Stimulated activated CD4-positive, alpha-beta T cell treated with anti-CD3 and anti-CD28 coated beads, Interleukin-2, amount 100 ng/mL, for 24 hours (primary cell): ENCODE data around the gene ELOVL5.

Experiments
- DNase-seq, 2 donors: peaks; one replicate each; pipeline ENCODE4 v3.0.0-alpha.2; 2020

The ELOVL5 gene

DNA sequence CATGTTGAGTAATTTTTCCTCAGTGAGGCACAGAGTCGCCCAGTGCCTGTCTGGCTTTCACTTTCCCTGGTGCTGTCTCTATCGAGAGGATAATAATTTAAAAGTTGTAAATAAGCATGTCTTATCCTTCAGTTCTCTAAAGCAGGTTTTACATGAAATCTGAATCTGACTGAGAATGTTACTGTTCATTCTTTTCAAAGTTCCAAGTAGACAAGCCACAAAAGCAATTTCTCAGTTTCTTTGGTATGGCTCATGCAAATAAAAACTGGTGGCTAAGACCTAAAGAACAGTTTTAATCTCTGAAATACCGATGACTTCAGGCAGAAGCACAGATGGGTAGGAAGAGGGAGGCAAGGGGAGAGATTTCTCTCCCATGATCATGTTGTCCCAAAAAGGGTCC is 112.5 kb downstream of the ELOVL5 start:
- no peak for DNase-seq

DNA sequence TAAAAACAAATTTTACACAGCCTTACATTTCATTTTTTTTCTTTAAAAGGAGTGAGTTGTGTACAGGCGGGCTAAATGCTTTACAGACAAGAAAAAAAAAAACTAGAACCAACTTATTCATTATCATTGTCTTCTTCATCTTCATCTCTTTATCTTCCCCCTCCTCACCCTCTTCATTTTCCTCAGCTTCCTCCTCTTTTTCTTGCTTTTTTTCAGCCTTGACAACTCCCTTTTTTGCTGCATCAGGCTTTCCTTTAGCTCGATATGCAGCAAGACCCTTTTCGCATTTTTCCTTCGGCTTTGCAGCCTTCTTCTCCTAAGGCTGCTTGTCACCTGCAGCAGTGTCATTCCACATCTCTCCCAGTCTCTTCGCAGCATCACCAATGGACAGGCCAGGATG is 113.2 kb downstream of the ELOVL5 start:
- no peak for DNase-seq

DNA sequence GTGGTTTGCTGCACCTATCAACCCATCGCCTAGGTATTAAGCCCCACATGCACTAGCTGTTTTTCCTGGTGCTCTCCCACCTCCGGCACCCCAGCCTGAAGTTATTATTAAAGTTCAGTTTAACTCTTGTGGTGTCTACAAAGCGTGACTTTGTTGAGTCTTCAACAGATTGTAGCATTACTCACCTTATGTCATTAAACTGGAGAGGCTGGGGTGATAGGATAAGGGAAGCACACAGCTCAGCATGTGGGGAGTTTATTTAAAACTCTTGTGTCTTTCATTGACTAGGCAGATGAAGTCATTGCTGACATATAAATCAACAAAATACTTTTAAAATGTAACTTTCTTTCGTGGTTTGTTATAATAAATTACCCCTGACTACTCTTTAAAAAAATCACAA is 115.4 kb downstream of the ELOVL5 start:
- no peak for DNase-seq

DNA sequence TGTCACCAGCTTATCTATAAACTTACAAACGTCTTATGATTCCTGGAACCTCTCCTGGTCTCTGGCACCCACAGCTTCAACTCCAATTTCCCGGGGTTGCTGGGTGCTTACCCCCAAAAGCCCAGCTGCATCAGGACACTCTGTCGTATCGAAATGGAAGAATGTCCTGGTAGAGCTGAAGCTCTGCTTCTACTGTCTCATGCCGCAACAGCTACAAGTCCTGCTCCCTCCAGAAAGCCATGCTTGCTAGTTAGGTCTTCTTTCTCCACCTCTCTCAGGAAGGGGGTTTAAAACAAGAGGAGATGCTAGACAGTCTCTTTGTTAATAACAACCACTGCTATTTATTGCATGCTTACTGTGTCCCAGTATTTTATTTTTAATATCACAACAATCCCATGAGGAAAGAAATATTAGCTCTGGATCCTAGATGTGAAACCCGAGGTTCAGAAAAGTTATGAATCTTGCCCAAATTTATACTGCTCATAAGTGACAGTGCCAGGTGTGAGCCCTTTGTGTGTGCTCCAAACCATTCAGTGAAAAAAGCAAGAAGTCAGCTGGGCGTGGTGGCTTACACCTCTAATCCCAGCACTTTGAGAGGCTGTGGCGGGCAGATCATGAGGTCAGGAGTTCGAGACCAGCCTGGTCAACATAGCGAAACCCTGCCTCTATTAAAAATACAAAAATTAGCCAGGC is 117.8 kb downstream of the ELOVL5 start:
- DNase-seq = no peak

DNA sequence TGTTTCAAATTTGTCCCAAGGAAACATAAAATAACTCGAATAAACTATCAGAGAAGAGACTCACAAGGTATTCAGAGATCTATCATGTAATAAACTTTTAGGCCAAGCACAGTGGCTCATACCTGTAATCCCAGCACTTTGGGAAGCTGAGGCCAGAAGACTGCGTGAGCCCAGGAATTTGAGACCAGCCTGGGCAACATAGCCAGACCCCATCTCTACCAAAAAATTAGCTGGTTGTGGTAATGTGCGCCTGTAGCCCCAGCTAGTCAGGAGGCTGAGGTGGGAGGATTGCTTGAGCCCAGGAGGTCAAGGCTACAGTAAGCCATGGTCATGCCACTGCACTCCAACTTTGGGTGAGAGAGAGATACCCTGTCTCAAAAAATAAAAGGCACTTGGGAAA is 120.9 kb downstream of the ELOVL5 start:
- DNase-seq = no peak

DNA sequence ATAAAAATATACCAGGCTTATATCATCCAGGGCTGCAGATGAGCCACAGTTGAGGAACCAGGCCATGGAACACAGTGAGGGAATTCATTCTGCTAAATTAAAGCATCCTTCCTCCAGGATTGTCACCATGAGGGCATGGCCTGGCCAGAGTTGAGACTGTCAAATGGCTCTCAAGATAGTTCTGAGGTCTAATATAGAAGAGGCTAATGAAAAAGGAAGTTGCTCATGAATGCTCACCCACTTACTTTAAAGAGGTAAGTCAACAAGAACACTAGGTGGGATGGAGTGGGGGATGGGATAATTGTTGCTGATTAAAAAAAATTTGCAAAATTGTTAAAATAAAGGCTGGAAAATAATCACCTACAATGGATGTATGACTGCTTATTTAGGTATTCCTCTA is 128.1 kb downstream of the ELOVL5 start:
- no peak for DNase-seq
